Cardiac fibroblast (primary cell): ENCODE results near the gene HJURP.
"Not testable (repeated sequence)": the region's sequence is repeated elsewhere in the genome, so short reads cannot be mapped to it uniquely, and the experiment has no call there.

Experiments used
- DNase-seq, 2 donors: peaks; one replicate each; pipeline versions ENCODE4 v3.0.0 to v3.0.0-alpha.2; 2010; ENCODE audit warnings: low read depth in 2 of 2
- H3K4me3 ChIP-seq, 2 donors: replicated peaks in 1 of 2; 1 replicate in 1 of 2; 2 replicates in 1 of 2; pipeline ENCODE4 v1.5.1; 2011; ENCODE audit warnings: low read depth in 2 of 2, low read length in 2 of 2, mild to moderate bottlenecking in 2 of 2, moderate library complexity in 1 of 2
- TF ChIP-seq, protein P1 (sequence below): IDR thresholded peaks from one replicate; pipeline ENCODE4 v1.5.1; 2011; ENCODE audit warnings: low read depth, mild to moderate bottlenecking, low read length, inconsistent platforms

HJURP gene, protein sequence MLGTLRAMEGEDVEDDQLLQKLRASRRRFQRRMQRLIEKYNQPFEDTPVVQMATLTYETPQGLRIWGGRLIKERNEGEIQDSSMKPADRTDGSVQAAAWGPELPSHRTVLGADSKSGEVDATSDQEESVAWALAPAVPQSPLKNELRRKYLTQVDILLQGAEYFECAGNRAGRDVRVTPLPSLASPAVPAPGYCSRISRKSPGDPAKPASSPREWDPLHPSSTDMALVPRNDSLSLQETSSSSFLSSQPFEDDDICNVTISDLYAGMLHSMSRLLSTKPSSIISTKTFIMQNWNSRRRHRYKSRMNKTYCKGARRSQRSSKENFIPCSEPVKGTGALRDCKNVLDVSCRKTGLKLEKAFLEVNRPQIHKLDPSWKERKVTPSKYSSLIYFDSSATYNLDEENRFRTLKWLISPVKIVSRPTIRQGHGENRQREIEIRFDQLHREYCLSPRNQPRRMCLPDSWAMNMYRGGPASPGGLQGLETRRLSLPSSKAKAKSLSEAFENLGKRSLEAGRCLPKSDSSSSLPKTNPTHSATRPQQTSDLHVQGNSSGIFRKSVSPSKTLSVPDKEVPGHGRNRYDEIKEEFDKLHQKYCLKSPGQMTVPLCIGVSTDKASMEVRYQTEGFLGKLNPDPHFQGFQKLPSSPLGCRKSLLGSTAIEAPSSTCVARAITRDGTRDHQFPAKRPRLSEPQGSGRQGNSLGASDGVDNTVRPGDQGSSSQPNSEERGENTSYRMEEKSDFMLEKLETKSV

DNA sequence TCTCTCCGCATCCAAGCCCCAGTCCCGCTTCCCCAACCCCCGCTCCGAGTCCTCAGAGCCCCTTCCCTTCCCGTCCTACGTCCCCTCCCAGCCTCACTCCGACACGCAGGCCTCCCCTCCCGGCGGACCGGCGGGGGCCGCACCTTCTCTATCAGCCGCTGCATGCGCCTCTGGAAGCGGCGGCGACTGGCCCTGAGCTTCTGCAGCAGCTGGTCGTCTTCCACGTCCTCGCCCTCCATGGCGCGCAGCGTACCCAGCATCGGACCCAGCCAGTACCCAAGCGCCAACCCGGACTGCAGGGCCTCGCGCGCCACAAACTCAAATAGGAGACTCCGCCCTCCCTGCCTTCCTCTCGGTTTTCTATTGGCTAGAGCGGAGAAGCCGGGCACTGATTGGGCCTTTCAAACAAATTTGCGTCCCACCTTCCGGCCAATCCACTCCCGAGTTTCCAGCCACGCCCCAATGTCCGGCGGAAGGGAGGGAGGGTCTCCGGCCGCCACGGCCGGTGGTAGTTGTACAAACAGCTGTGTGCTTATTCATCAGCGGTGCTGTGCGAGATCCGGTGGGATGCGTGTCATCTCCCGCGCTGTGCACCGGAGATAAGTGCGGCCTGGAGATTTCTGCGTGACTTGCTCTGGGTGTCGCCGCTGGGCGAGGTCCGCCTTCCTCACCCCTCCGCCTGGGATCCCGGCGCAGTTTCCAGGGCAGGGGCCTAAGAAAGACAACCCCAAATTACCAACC lies at the start of gene HJURP:
TSS of gene HJURP (minus strand) at position 295 of the 741 bp plus-strand sequence. CDS start at position 260, 35 bp downstream.
- peak within 1 kb of the TSS; percentile 93 to 95 for H3K4me3 ChIP-seq
- peak; percentile 95 to 96 for DNase-seq
- TF ChIP-seq, protein P1, sequence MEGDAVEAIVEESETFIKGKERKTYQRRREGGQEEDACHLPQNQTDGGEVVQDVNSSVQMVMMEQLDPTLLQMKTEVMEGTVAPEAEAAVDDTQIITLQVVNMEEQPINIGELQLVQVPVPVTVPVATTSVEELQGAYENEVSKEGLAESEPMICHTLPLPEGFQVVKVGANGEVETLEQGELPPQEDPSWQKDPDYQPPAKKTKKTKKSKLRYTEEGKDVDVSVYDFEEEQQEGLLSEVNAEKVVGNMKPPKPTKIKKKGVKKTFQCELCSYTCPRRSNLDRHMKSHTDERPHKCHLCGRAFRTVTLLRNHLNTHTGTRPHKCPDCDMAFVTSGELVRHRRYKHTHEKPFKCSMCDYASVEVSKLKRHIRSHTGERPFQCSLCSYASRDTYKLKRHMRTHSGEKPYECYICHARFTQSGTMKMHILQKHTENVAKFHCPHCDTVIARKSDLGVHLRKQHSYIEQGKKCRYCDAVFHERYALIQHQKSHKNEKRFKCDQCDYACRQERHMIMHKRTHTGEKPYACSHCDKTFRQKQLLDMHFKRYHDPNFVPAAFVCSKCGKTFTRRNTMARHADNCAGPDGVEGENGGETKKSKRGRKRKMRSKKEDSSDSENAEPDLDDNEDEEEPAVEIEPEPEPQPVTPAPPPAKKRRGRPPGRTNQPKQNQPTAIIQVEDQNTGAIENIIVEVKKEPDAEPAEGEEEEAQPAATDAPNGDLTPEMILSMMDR: no peak

DNA sequence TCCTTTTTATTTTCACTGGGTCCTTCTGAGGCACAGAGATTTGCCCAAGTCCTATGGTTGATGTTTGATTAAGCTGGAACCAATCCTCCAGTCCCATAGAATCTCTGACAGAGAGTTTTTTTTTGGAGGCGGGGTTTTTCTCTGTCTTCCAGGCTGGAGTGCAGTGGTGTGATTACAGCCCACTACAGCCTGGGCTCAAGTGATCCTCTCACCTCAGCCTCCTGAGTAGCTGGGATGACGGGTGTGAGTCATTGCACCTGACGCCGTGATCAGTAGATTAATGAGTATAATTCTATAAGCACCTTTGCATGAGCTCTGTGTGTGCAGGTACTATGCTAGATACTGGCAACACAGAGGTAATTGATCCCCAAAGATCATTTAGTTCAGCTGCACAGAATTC lies 47.5 kb upstream of the HJURP start:
- no peak overlapping the region for H3K4me3 ChIP-seq
- DNase-seq: no peak
- TF ChIP-seq, protein P1: no peak

DNA sequence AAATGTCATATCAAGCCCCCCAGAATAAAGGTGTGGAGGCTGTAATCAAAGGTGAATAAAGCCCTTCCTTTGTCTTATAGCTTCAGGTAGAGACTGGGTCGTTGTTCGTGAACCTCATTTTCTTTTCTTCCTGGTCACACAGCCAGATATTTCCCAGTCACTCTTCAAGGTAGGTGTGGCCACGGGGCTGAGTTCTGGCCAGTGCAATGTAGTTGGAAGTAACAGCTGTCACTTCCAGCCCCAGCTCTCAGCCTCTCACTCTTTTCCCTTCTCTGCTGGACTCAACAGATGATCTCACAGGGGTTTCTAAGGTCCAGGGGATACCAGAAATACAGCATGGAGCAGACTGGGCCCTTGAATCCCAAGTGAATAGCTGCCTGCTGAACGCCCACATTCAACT lies 47.0 kb upstream of the HJURP start:
- TF ChIP-seq, protein P1: no peak
- no peak for DNase-seq
- no peak overlapping the region for H3K4me3 ChIP-seq

DNA sequence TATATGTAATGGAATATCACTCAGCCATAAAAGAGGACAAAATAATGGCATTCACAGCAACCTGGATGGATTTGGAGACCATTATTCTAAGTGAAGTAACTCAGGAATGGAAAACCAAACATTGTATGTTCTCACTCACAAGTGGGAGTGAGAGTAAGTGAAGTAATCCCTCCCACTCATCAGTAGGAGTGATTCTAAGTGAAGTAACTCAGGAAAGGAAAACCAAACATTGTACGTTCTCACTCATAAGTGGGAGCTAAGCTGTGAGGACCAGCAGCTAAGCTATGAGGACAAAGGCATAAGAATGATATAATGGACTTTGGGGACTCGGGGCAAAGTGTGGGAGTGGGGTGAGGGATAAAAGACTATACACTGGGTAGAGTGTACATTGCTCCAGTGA lies 41.9 kb upstream of the HJURP start:
- H3K4me3 ChIP-seq, DNase-seq: not testable (repeated sequence)

DNA sequence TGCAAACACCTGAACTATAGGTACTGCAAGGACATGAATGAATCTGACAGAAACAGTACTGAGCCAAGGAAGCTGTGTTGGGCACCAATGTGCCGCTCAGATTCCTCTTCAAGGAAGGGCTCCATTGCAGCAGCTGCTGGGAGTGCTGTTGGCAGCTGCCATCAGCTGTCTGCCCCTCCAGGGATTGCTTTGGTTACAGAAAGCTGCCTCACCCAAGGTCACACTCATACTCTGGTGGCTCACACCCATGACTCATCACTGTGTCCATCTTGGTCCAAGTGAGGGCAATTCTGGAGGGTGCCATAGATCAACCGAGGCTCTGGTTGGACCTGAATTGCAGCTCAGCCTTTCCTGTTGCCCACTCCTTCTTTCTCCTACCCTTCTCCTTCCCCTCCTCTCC lies 38.5 kb upstream of the HJURP start:
- no peak for DNase-seq
- TF ChIP-seq, protein P1: no peak
- H3K4me3 ChIP-seq: no peak overlapping the region

DNA sequence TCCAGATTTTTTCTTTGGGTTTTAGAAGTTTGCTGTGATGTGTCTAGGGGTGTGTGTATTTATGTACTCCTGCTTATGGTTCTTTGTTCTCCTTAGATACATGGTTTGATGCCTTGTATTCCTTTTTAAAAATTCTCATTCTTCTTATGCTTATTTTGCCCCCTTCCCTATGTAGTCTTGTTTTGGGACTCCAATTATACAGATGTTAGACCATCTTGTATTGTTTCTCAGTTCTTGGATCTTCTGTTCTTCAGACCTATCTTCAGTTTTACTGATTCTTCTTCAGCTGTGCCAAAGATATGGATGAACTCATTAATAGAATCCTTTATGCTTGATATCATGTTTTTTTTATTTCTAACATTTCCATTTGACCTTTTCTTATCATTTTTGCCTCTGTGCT lies 28.0 kb upstream of the HJURP start:
- TF ChIP-seq, protein P1: no peak
- no peak overlapping the region for H3K4me3 ChIP-seq
- DNase-seq: peak in 1 of 2 donors; percentile 5

DNA sequence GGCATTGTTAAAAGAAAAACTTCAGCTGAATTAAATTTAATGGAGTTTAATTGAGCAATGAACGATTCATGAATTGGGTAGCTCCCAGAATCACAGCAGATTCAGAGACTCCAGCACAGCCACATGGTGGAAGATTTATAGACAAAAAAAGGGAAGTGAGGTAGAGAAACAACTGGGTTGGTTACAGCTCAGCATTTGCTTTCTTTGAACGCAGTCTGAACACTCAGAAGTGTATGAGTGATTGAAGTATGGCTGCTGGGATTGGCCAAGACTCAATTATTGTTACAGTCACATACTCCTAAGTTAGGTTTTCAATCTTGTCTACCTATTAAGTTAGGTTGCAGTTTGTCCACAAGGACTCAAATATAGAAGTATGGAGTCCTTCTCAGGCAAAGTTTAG lies 17.8 kb upstream of the HJURP start:
- not testable (repeated sequence) for H3K4me3 ChIP-seq, DNase-seq
